GM13977 (cell line): ENCODE measurements around the gene RIMKLA.

Experiments used
- DNase-seq: peaks from one replicate; pipeline ENCODE4 v3.0.0; 2012; ENCODE audit warnings: low spot score
- in situ Hi-C: fragments of 300-500 bp; cut with MboI; formaldehyde crosslinking; loops from one replicate; pipeline ENCODE4 v1.12.0; 2022; ENCODE audit warnings: low sequenced_read_pairs, low pct_unique_long_range_greater_than_20kb, mixed read lengths, inconsistent platforms; ENCODE audit not compliant: unreplicated experiment
- TF ChIP-seq, protein P1 (sequence below): IDR thresholded peaks from 2 replicates; pipeline ENCODE4 v1.5.1; 2012; ENCODE audit warnings: mild to moderate bottlenecking, control low read depth; ENCODE audit not compliant: insufficient read depth; ENCODE audit errors: extremely low read depth, missing control alignments

RIMKLA gene

DNA sequence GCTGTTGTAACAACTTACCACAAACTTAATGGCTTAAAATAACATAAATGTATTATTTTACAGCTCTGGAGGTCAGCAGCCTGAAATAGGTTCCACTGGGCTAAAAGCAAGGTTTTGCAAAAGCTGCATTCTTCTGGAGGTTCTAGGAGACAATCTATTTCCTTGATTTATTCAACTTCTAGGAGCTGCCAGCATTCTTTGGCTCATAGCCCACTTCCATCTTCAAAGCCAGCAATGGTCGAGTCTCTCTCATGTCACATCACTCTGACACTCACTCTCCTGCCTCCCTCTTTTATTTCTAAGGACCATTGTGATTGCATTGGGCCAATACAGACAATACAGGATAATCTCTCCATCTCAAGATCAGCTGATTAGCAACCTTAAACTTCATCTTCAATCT lies 30.5 kb upstream of the RIMKLA start:
- TF ChIP-seq, protein P1, sequence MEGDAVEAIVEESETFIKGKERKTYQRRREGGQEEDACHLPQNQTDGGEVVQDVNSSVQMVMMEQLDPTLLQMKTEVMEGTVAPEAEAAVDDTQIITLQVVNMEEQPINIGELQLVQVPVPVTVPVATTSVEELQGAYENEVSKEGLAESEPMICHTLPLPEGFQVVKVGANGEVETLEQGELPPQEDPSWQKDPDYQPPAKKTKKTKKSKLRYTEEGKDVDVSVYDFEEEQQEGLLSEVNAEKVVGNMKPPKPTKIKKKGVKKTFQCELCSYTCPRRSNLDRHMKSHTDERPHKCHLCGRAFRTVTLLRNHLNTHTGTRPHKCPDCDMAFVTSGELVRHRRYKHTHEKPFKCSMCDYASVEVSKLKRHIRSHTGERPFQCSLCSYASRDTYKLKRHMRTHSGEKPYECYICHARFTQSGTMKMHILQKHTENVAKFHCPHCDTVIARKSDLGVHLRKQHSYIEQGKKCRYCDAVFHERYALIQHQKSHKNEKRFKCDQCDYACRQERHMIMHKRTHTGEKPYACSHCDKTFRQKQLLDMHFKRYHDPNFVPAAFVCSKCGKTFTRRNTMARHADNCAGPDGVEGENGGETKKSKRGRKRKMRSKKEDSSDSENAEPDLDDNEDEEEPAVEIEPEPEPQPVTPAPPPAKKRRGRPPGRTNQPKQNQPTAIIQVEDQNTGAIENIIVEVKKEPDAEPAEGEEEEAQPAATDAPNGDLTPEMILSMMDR, result no peak
- DNase-seq, result no peak
- in situ Hi-C loops, result no loop called here

- TF ChIP-seq, protein P1, result no peak
- in situ Hi-C loops, result no loop called here
Measured at GRCh38 chr1:42358791-42359190, 21.8 kb upstream of the RIMKLA start.

GRCh38 chr1:42359466-42359865 lies 21.1 kb upstream of the RIMKLA start:
- DNase-seq, result no peak
- TF ChIP-seq, protein P1, result no peak
- in situ Hi-C loops, result no loop called here

More at GRCh38 chr1:42358791-42359190, 21.8 kb upstream of the RIMKLA start:
- DNase-seq, result peak; percentile 67

DNA sequence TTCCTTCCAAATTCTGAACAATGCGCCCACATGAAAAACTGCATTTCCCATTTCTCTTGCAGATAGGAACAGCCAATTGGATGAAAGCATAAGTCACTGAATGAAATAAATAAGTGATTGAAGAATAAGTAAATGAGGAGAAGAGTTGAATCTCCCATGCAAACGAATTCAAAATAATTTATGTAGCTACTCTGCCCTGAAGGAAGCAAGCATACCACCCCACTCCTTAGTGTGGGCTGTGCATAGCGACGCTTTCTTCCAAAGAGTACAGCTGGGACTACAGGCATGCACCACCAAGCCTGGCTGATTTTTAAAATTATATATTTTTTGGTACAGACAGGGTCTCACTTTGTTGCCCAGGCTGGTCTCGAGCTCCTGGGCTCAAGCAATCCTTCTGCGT lies 16.5 kb upstream of the RIMKLA start:
- no peak for DNase-seq
- in situ Hi-C loops, result no loop called here
- TF ChIP-seq, protein P1, result no peak

- DNase-seq, result no peak
- TF ChIP-seq, protein P1, result no peak
- in situ Hi-C loops, result no loop called here
Measured at GRCh38 chr1:42364542-42364941, 16.1 kb upstream of the RIMKLA start.

DNA sequence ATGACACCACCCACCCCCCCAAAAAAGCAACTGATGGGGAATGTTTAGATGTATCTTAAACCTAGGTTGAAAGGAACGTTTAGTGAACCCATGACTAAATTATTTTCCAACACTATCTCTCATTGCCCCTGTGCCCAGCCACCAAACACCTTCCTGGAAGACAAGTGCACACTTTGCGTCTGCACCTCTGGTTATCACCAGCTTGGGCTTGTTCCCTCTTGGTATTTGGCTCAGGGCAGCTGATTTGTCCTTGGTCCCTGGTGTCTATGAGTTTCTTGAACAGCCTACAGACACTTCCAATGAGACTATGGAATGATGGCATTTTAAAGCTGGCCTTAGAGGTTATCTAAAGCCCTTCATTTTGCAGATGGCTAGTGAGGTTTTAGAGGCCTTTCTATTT lies 15.5 kb upstream of the RIMKLA start:
- in situ Hi-C loops, result no loop called here
- TF ChIP-seq, protein P1, result no peak
- DNase-seq, result no peak
